AG10803 (cell line): ENCODE measurements around the gene TLE2.

Experiments used
- DNase-seq: peaks from one replicate; pipeline ENCODE4 v3.0.0; 2010; ENCODE audit warnings: low read depth
- H3K4me3 ChIP-seq: 2 replicates; pipeline ENCODE4 v1.5.1; 2011; ENCODE audit warnings: mild to moderate bottlenecking, low read length, control low read depth
- TF ChIP-seq, protein P1 (sequence below): conservative IDR thresholded peaks from 2 replicates; pipeline ENCODE4 v1.5.1; 2011; ENCODE audit warnings: mild to moderate bottlenecking, low read length, control low read depth, inconsistent platforms

The TLE2 gene

GRCh38 chr19:3010871-3011270 is 18.2 kb downstream of the TLE2 start:
- H3K4me3 ChIP-seq, result no peak overlapping the region
- TF ChIP-seq, protein P1, sequence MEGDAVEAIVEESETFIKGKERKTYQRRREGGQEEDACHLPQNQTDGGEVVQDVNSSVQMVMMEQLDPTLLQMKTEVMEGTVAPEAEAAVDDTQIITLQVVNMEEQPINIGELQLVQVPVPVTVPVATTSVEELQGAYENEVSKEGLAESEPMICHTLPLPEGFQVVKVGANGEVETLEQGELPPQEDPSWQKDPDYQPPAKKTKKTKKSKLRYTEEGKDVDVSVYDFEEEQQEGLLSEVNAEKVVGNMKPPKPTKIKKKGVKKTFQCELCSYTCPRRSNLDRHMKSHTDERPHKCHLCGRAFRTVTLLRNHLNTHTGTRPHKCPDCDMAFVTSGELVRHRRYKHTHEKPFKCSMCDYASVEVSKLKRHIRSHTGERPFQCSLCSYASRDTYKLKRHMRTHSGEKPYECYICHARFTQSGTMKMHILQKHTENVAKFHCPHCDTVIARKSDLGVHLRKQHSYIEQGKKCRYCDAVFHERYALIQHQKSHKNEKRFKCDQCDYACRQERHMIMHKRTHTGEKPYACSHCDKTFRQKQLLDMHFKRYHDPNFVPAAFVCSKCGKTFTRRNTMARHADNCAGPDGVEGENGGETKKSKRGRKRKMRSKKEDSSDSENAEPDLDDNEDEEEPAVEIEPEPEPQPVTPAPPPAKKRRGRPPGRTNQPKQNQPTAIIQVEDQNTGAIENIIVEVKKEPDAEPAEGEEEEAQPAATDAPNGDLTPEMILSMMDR, result no peak
- DNase-seq, result no peak

DNA sequence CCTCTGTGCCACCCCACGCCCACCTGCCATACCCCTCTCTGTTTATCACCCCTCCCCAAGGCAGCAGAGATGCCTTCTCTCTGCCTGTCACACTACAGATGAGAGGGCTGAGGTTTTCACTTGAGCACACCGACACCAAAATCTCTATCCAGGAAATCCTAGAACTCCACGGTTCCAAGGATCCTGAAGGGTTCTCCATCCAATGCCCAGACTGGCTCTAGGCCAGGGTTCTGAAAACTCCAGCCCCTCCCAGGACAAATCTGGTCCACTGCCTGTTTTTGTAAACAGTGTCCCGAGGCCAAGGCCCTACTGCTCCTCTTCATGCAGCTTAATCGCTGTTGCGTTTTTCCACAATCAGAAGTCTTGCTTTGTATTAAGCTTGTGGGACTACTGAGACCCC is 20.1 kb downstream of the TLE2 start:
- TF ChIP-seq, protein P1, result no peak
- DNase-seq, result no peak
- no peak overlapping the region for H3K4me3 ChIP-seq

GRCh38 chr19:3007975-3008374 is 21.1 kb downstream of the TLE2 start:
- DNase-seq, result no peak
- TF ChIP-seq, protein P1, result no peak
- no peak overlapping the region for H3K4me3 ChIP-seq

- H3K4me3 ChIP-seq, result no peak overlapping the region
- TF ChIP-seq, protein P1, result no peak
- no peak for DNase-seq
These were observed 22.9 kb downstream of the TLE2 start for GRCh38 chr19:3006075-3006767.

DNA sequence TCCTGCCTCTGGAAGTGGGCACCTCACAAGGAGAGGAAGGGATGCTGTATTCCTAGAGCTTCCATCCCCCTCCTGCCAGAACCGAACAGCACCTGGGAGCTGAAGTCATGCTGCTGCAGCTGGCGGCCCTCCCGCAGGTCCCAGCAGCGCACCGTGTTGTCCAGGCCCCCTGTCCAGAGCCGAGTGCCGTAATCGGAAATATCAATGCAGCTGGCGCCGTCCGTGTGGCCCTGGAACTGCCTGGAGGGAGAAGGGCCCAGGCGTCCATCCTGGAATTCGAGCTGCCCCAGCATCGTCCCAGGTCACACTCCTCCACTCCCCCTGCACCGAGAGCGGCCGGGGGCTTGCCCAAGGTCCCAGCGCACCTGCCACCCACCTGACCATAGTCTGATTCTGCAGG is 23.7 kb downstream of the TLE2 start:
- H3K4me3 ChIP-seq, result no peak overlapping the region
- DNase-seq, result no peak
- TF ChIP-seq, protein P1, result no peak

DNA sequence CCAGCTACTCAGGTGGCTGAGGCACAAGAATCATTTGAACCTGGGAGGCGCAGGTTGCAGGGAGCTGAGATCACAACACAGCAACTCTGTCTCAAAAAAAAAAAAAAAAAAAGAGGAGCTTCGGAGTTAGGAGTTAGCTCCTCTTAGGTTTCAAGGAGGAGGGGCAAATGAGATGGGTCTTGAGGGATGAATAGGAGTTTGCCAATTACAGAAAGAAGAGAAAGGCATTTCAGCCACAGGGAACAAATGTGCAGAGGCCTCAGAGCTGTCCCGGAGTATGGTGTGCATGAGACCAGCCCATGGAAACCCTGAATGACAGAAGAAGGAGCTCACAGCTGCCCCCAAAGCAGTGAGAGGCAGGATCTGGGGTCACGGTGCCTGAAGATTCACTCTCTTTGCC is 24.6 kb downstream of the TLE2 start:
- H3K4me3 ChIP-seq, result no peak overlapping the region
- TF ChIP-seq, protein P1, result no peak
- DNase-seq, result no peak

GRCh38 chr19:3003046-3003445 is 26.0 kb downstream of the TLE2 start:
- no peak overlapping the region for H3K4me3 ChIP-seq
- DNase-seq, result no peak
- TF ChIP-seq, protein P1, result no peak
